ENCODE results near the gene PDE4B. TPM values are rescaled to one million over a fixed set of nuclear protein-coding genes. Genes with fewer than 3 reads are reported as not detected.
"Not testable (repeated sequence)": the region's sequence is repeated elsewhere in the genome, so short reads cannot be mapped to it uniquely, and the experiment has no call there.

The PDE4B gene
- total RNA-seq, 3 donors from 2014 or later = 8.0 to 207 (median 54.4) TPM

GRCh38 chr1:66418021-66418420, 625.3 kb downstream of the PDE4B start:
- TF ChIP-seq POLR2AphosphoS5 (IDR thresholded peaks at IDR 0.05) = no peak
- no peak for TF ChIP-seq CTCF (IDR thresholded peaks at IDR 0.05)
- no peak for TF ChIP-seq POLR2A (IDR thresholded peaks at IDR 0.05)
- Histone ChIP-seq H3K4me3 (no peak overlapping the region), H3K9me3 (peaks cover 11 to 13% of the 10 kb centered on the region in 2 donors), H3K27ac (no peak overlapping the region), H3K36me3 (no peaks in the 10 kb centered on the region), H3K27me3 (no peaks in the 10 kb centered on the region), H3K4me1 (no peaks in the 10 kb centered on the region)
- intact Hi-C loops (cut with DNase I; ENCODE audit: low total_unique reads) = no loop called here
- no peak for DNase-seq (ENCODE audit: low spot score in 2 of 2)

- peaks cover 11 to 13% of the 10 kb centered on the region in 2 donors for H3K9me3 ChIP-seq
- H3K27me3 ChIP-seq; H3K27ac ChIP-seq; H3K4me1 ChIP-seq; H3K4me3 ChIP-seq; H3K36me3 ChIP-seq; intact Hi-C loops (cut with DNase I; ENCODE audit: low total_unique reads); DNase-seq (ENCODE audit: low spot score in 2 of 2): not testable (repeated sequence)
These were observed 627.5 kb downstream of the PDE4B start for GRCh38 chr1:66420171-66420570.

- H3K36me3 ChIP-seq; H3K4me3 ChIP-seq; H3K27me3 ChIP-seq; H3K27ac ChIP-seq; intact Hi-C loops (cut with DNase I; ENCODE audit: low total_unique reads); H3K4me1 ChIP-seq; DNase-seq (ENCODE audit: low spot score in 2 of 2): not testable (repeated sequence)
- H3K9me3 ChIP-seq = peaks cover 11 to 13% of the 10 kb centered on the region in 2 donors
These were observed 628.2 kb downstream of the PDE4B start for GRCh38 chr1:66420906-66421305.

GRCh38 chr1:66422804-66423203, 630.1 kb downstream of the PDE4B start:
- Histone ChIP-seq H3K4me1 (no peaks in the 10 kb centered on the region), H3K4me3 (no peak overlapping the region), H3K36me3 (no peaks in the 10 kb centered on the region), H3K27me3 (no peaks in the 10 kb centered on the region), H3K27ac (no peak overlapping the region), H3K9me3 (peaks cover 7 to 8% of the 10 kb centered on the region in 2 donors)
- intact Hi-C loops (cut with DNase I; ENCODE audit: low total_unique reads) = no loop called here
- no peak for DNase-seq (ENCODE audit: low spot score in 2 of 2)
- TF ChIP-seq POLR2A (IDR thresholded peaks at IDR 0.05) = no peak
- TF ChIP-seq CTCF (IDR thresholded peaks at IDR 0.05) = no peak
- TF ChIP-seq POLR2AphosphoS5 (IDR thresholded peaks at IDR 0.05) = no peak
